Neuronal stem cell (in vitro differentiated cells): Measurements from ENCODE around the gene HOXD4.

ENCODE experiments used
- DNase-seq: peaks from one replicate; pipeline ENCODE4 v3.0.0-alpha.2; 2013; ENCODE audit warnings: low spot score
- H2AFZ ChIP-seq: one replicate; pipeline ENCODE4 v1.6.1; 2013; ENCODE audit warnings: mild to moderate bottlenecking, low read length, inconsistent platforms
- H2AK5ac ChIP-seq: 2 replicates; pipeline ENCODE4 v1.6.1; 2013; ENCODE audit warnings: low read depth, mild to moderate bottlenecking, inconsistent platforms, low read length, moderate library complexity, mixed read lengths
- H2BK120ac ChIP-seq: 2 replicates; pipeline ENCODE4 v1.6.1; 2013; ENCODE audit warnings: low read depth, mild to moderate bottlenecking, inconsistent platforms, low read length, moderate library complexity, mixed read lengths
- H2BK12ac ChIP-seq: one replicate; pipeline ENCODE4 v1.6.1; 2013; ENCODE audit warnings: low read length, inconsistent platforms
- H2BK15ac ChIP-seq: 2 replicates; pipeline ENCODE4 v1.6.1; 2013; ENCODE audit warnings: mild to moderate bottlenecking, low read length, inconsistent platforms, mixed read lengths
- H2BK5ac ChIP-seq: one replicate; pipeline ENCODE4 v1.6.1; 2013; ENCODE audit warnings: inconsistent platforms, mild to moderate bottlenecking, low read length, moderate library complexity
- H3K14ac ChIP-seq: one replicate; pipeline ENCODE4 v1.6.1; 2013; ENCODE audit warnings: low read length, inconsistent platforms
- H3K18ac ChIP-seq: 2 replicates; pipeline ENCODE4 v1.6.1; 2013; ENCODE audit warnings: low read length, inconsistent platforms
- H3K23ac ChIP-seq: 2 replicates; pipeline ENCODE4 v1.6.1; 2013; ENCODE audit warnings: low read depth, mild to moderate bottlenecking, mixed read lengths, low read length, inconsistent platforms; ENCODE audit not compliant: poor library complexity
- H3K27ac ChIP-seq: replicated peaks from 3 replicates; pipeline ENCODE4 v1.5.1; 2013; ENCODE audit warnings: low read length, inconsistent platforms
- H3K27me3 ChIP-seq, 3 experiments: 2 replicates each; pipeline ENCODE4 v1.6.1; 2013; ENCODE audit warnings: low read length in 3 of 3, mild to moderate bottlenecking in 2 of 3, inconsistent platforms in 1 of 3, low read depth in 1 of 3, mixed read lengths in 1 of 3, moderate library complexity in 1 of 3; ENCODE audit not compliant: control insufficient read depth in 3 of 3, insufficient read depth in 3 of 3
- H3K36me3 ChIP-seq, 2 donors: replicated peaks in 1 of 2; 2 replicates each; pipeline ENCODE4 v1.6.1; 2013; ENCODE audit warnings: low read length in 2 of 2; ENCODE audit not compliant: control insufficient read depth in 2 of 2, insufficient read depth in 2 of 2
- H3K4ac ChIP-seq: 2 replicates; pipeline ENCODE4 v1.6.1; 2013; ENCODE audit warnings: inconsistent platforms, mild to moderate bottlenecking, low read length, moderate library complexity
- H3K4me1 ChIP-seq, 2 donors: 1 replicate in 1 of 2; 2 replicates in 1 of 2; pipeline ENCODE4 v1.6.1; 2013; ENCODE audit warnings: low read length in 2 of 2, low read depth in 1 of 2; ENCODE audit not compliant: control insufficient read depth in 2 of 2, insufficient read depth in 1 of 2
- H3K4me2 ChIP-seq: one replicate; pipeline ENCODE4 v1.6.1; 2013; ENCODE audit warnings: mild to moderate bottlenecking, low read length, inconsistent platforms; ENCODE audit not compliant: insufficient read depth, poor library complexity, severe bottlenecking
- H3K4me3 ChIP-seq, 2 donors: 2 replicates each; pipeline ENCODE4 v1.5.1; 2013; ENCODE audit warnings: low read length in 2 of 2, mild to moderate bottlenecking in 2 of 2, inconsistent platforms in 1 of 2, moderate library complexity in 1 of 2
- H3K79me1 ChIP-seq: one replicate; pipeline ENCODE4 v1.6.1; 2013; ENCODE audit warnings: low read depth, mild to moderate bottlenecking, inconsistent platforms, low read length, moderate library complexity
- H3K9ac ChIP-seq: one replicate; pipeline ENCODE4 v1.6.1; 2013; ENCODE audit warnings: mild to moderate bottlenecking, low read depth, low read length, inconsistent platforms; ENCODE audit not compliant: poor library complexity
- H3K9me3 ChIP-seq, 2 donors: replicated peaks in 1 of 2; 2 replicates each; pipeline versions ENCODE3 to v1.6.1; 2013; ENCODE audit warnings: low read length in 2 of 2, mild to moderate bottlenecking in 2 of 2, inconsistent platforms in 1 of 2, low read depth in 1 of 2, mixed read lengths in 1 of 2, moderate library complexity in 1 of 2; ENCODE audit not compliant: control insufficient read depth in 2 of 2, insufficient read depth in 1 of 2
- H4K8ac ChIP-seq: one replicate; pipeline ENCODE4 v1.6.1; 2013; ENCODE audit warnings: low read depth, mild to moderate bottlenecking, inconsistent platforms, low read length, moderate library complexity
- H4K91ac ChIP-seq: one replicate; pipeline ENCODE4 v1.6.1; 2013; ENCODE audit warnings: low read length, low read depth, mild to moderate bottlenecking, inconsistent platforms; ENCODE audit not compliant: poor library complexity
- WGBS, 2 donors: extraction: QIAGEN DNeasy Blood & Tissue Kit; methylation state at CpG; one replicate each; pipeline ENCODE4 v1.1.7; 2013; ENCODE audit warnings: missing lambda C conversion rate in 2 of 2, mixed read lengths in 1 of 2; ENCODE audit not compliant: insufficient read length in 2 of 2, insufficient replicate concordance in 1 of 2; ENCODE audit errors: extremely low coverage in 2 of 2; 5-methylcytosine and 5-hydroxymethylcytosine counted together

The HOXD4 gene

DNA sequence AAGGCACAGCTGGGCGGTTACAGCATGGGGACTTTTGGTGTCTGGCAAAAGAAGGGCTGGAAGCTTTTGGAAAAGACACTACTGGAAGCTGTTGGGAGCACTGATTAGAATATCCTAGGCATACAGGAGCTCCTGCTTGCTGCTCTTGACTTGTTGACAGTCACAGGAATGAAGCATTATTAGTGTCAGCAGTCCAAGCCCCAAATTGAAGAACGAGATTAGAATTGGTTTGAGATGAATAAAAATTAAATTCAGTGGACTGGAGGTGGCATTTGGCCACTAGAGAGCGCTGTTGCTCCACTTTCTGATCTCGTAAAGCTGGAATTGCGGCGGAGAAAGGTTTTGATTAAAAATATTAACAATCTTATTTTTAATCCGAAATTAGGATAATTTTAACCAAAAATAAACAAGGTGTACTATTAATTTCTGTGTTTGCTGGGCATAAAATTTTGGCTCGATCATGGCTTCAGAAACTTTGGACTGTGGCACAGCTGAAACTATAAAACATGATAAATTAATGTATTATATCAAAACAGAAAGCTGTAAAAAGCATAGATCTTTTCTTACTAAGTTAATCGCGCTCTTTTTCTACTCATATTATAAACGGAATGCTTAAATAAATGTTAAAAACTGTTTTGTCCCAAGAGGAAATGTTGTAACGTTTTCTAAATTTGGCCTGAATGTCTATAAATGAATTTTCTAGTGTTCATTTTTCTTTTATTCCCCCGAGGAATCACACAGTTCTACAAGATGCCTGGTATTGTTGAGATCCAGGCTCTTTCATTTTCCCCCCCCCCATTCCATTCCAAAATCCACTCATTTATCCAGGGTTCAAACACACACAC, 24.2 kb upstream of the HOXD4 start:
- no peak overlapping the region for H2BK5ac ChIP-seq
- H2BK15ac ChIP-seq = no peak overlapping the region
- no peak overlapping the region for H3K4me3 ChIP-seq
- no peak overlapping the region for H3K27ac ChIP-seq
- no peak overlapping the region for H2BK120ac ChIP-seq
- no peak overlapping the region for H3K4me2 ChIP-seq
- H3K4me1 ChIP-seq = peaks cover 0 to 5% of the 10 kb centered on the region in 2 donors
- no peak overlapping the region for H3K23ac ChIP-seq
- no peaks in the 10 kb centered on the region for H3K79me1 ChIP-seq
- H3K18ac ChIP-seq = no peak overlapping the region
- peak; percentile 76 for DNase-seq
- no peak overlapping the region for H3K14ac ChIP-seq
- H3K36me3 ChIP-seq = no peaks in the 10 kb centered on the region
- no peak overlapping the region for H2BK12ac ChIP-seq
- no peak overlapping the region for H4K91ac ChIP-seq
- H4K8ac ChIP-seq = no peak overlapping the region
- no peak overlapping the region for H2AK5ac ChIP-seq
- peaks cover 52 to 98% (median 90%) of the 10 kb centered on the region in 3 experiments for H3K27me3 ChIP-seq
- no CpG with 5 or more reads among the region's 13 CpGs for WGBS, 2 donors
- no peak overlapping the region for H3K9ac ChIP-seq
- H2AFZ ChIP-seq = no peak overlapping the region
- H3K4ac ChIP-seq = no peak overlapping the region
- no peaks in the 10 kb centered on the region for H3K9me3 ChIP-seq

DNA sequence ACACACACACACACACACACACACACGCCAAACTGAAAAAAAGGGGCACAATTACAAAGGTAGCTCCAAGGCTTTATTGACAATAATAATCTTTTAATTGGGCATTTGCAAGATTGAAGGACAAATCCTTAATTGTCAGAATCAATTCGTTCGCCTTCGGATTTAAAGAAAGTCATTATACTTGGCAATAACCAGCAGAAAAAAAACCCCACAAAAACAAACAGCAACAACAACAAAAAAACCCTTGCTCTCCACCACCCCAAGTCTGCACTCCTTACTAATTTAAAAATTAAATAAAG, 23.6 kb upstream of the HOXD4 start:
- peaks cover 47 to 98% (median 90%) of the 10 kb centered on the region in 3 experiments for H3K27me3 ChIP-seq

DNA sequence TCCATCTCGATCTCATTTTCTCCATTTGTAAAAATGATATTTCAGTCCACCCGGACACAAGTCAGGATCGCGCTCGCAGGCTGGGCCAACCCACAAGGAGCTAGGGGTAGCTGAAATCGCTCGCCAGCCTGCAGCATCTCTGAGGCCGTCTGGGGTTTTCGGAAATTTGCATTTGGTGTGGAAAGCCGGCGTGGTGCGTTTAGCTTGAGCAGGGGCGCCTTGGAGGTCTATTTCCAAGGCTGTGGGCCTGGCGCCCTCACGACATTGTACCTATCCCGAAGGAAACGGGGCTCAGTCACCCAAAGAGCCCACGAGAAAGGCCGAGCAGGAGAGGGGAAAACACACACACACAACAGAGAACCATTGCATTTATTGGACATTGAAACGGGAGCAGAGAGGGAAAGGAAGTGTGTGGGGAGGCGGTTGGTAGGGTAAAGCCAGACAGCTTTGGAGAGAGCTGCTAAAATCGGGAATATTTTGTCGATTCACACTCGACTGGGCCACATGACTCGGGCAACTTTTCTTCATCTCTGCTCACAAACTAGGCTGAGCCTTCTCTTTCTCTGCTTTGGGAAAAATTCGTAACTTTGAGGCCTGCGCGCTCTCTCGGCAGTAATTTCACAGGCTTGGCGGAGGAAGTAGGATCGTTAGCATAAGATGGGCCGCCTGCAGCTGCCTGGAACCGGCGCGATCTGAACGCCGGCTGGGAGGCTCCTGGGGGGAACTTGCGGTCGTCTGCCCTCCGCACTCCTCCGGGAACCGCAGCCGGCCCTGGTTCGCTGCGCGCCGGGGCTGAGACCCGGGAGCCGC, 23.0 kb upstream of the HOXD4 start:
- Histone ChIP-seq H3K4me3 (no peak overlapping the region), H2BK5ac (no peak overlapping the region), H3K9ac (no peak overlapping the region), H3K27me3 (peaks cover 42 to 98% (median 90%) of the 10 kb centered on the region in 3 experiments), H4K91ac (no peak overlapping the region), H2BK120ac (no peak overlapping the region), H3K36me3 (no peaks in the 10 kb centered on the region), H2BK15ac (no peak overlapping the region), H3K14ac (no peak overlapping the region), H3K27ac (no peak overlapping the region), H2AK5ac (no peak overlapping the region), H3K23ac (no peak overlapping the region), H3K18ac (no peak overlapping the region), H3K9me3 (no peaks in the 10 kb centered on the region), H2BK12ac (no peak overlapping the region), H2AFZ (peak overlapping the region; percentile 87), H3K4me1 (peaks cover 0 to 5% of the 10 kb centered on the region in 2 donors), H4K8ac (no peak overlapping the region), H3K79me1 (no peaks in the 10 kb centered on the region), H3K4me2 (no peak overlapping the region), H3K4ac (no peak overlapping the region)
- no peak for DNase-seq
- no CpG with 5 or more reads among the region's 49 CpGs for WGBS, 2 donors

More for the DNA sequence above, 23.6 kb upstream of the HOXD4 start:
- no peaks in the 10 kb centered on the region for H3K79me1 ChIP-seq
- H3K4me2 ChIP-seq = no peak overlapping the region
- no peak overlapping the region for H3K23ac ChIP-seq
- no peaks in the 10 kb centered on the region for H3K36me3 ChIP-seq
- H2BK15ac ChIP-seq = no peak overlapping the region
- no peak overlapping the region for H2BK5ac ChIP-seq
- no peaks in the 10 kb centered on the region for H3K9me3 ChIP-seq
- H2AFZ ChIP-seq = no peak overlapping the region
- no peak overlapping the region for H3K14ac ChIP-seq
- no CpG with 5 or more reads among the region's 4 CpGs for WGBS, 2 donors
- H3K27ac ChIP-seq = no peak overlapping the region
- no peak overlapping the region for H4K91ac ChIP-seq
- peaks cover 0 to 5% of the 10 kb centered on the region in 2 donors for H3K4me1 ChIP-seq
- no peak overlapping the region for H2BK12ac ChIP-seq
- H3K9ac ChIP-seq = no peak overlapping the region
- H2AK5ac ChIP-seq = no peak overlapping the region
- no peak overlapping the region for H2BK120ac ChIP-seq
- DNase-seq = no peak
- no peak overlapping the region for H3K4ac ChIP-seq
- H3K18ac ChIP-seq = no peak overlapping the region
- no peak overlapping the region for H4K8ac ChIP-seq
- H3K4me3 ChIP-seq = no peak overlapping the region
